HG03039 (cell line): ENCODE measurements around the gene INSRR.

Experiments
- ATAC-seq: cut with Tn5 transposase; IDR thresholded peaks from one replicate; pipeline ENCODE4 v1.9.1; 2021; ENCODE audit warnings: mild to moderate bottlenecking, moderate library complexity; ENCODE audit not compliant: unreplicated experiment

Gene INSRR

GRCh38 chr1:156894711-156895454, 36.0 kb upstream of the INSRR start:
- ATAC-seq = no peak

- ATAC-seq = no peak
Observed at GRCh38 chr1:156894001-156894400, 35.1 kb upstream of the INSRR start.

- ATAC-seq = no peak
Observed at GRCh38 chr1:156893048-156893953, 34.4 kb upstream of the INSRR start, which contains the start of gene PEAR1. PEAR1 (plus strand) TSS chr1:156893718; CDS start chr1:156903927, 10,209 bp downstream.

- peak; percentile 53 for ATAC-seq
Observed at GRCh38 chr1:156892190-156893047, 33.5 kb upstream of the INSRR start.

- no peak for ATAC-seq
Observed at GRCh38 chr1:156889802-156890580, 31.1 kb upstream of the INSRR start.

- ATAC-seq = no peak
Observed at GRCh38 chr1:156887734-156888133, 28.8 kb upstream of the INSRR start.

GRCh38 chr1:156887317-156887716, 28.4 kb upstream of the INSRR start:
- no peak for ATAC-seq

GRCh38 chr1:156886583-156887281, 27.8 kb upstream of the INSRR start:
- no peak for ATAC-seq

GRCh38 chr1:156885880-156886355, 27.0 kb upstream of the INSRR start:
- ATAC-seq = no peak

GRCh38 chr1:156885314-156885713, 26.4 kb upstream of the INSRR start:
- ATAC-seq = no peak

- no peak for ATAC-seq
Observed at GRCh38 chr1:156884560-156885184, 25.8 kb upstream of the INSRR start.

GRCh38 chr1:156883919-156884318, 25.0 kb upstream of the INSRR start:
- no peak for ATAC-seq

- no peak for ATAC-seq
Observed at GRCh38 chr1:156882543-156882942, 23.6 kb upstream of the INSRR start.

GRCh38 chr1:156881663-156882062, 22.7 kb upstream of the INSRR start:
- no peak for ATAC-seq

- no peak for ATAC-seq
Observed at GRCh38 chr1:156881101-156881500, 22.2 kb upstream of the INSRR start.

GRCh38 chr1:156880473-156880872, 21.6 kb upstream of the INSRR start:
- no peak for ATAC-seq

GRCh38 chr1:156879876-156880275, 21.0 kb upstream of the INSRR start:
- ATAC-seq = no peak

- no peak for ATAC-seq
Observed at GRCh38 chr1:156877433-156878170, 18.7 kb upstream of the INSRR start.
